Osteoblast (primary cell): ENCODE measurements around the gene USP12. TPM values are rescaled to one million over a fixed set of nuclear protein-coding genes. Genes with fewer than 3 reads are reported as not detected.

Experiments used
- DNase-seq: peaks from one replicate; pipeline ENCODE4 v3.0.0; 2011; ENCODE audit warnings: low spot score, mixed read lengths; ENCODE audit not compliant: insufficient read length; ENCODE audit errors: missing footprints
- H2AFZ ChIP-seq: 2 replicates; pipeline ENCODE4 v1.6.0; 2011; ENCODE audit warnings: mild to moderate bottlenecking, low read length
- H3K27ac ChIP-seq: 2 replicates; pipeline ENCODE4 v1.5.1; 2011; ENCODE audit warnings: mild to moderate bottlenecking, low read depth, low read length, moderate library complexity
- H3K27me3 ChIP-seq: 2 replicates; pipeline ENCODE4 v1.6.0; 2012; ENCODE audit warnings: mild to moderate bottlenecking, control low read depth, inconsistent platforms, low read length, moderate library complexity; ENCODE audit not compliant: insufficient read depth
- H3K36me3 ChIP-seq: 2 replicates; pipeline ENCODE4 v1.5.1; 2011; ENCODE audit warnings: mild to moderate bottlenecking, low read length, control low read depth, moderate library complexity; ENCODE audit not compliant: insufficient read depth
- H3K4me1 ChIP-seq: 2 replicates; pipeline ENCODE4 v1.5.1; 2011; ENCODE audit warnings: mild to moderate bottlenecking, low read length, control low read depth, moderate library complexity; ENCODE audit not compliant: insufficient read depth
- H3K4me2 ChIP-seq: 2 replicates; pipeline ENCODE4 v1.6.0; 2011; ENCODE audit warnings: mild to moderate bottlenecking, low read length; ENCODE audit not compliant: insufficient read depth
- H3K4me3 ChIP-seq: fragments of 200-600 bp; sonication (generic); 3 replicates; pipeline ENCODE4 v1.5.1; 2012; ENCODE audit warnings: mild to moderate bottlenecking, low read length, inconsistent platforms; ENCODE audit not compliant: insufficient read depth
- H3K79me2 ChIP-seq: 2 replicates; pipeline ENCODE4 v1.6.0; 2012; ENCODE audit warnings: mild to moderate bottlenecking, low read length, control low read depth, inconsistent platforms; ENCODE audit not compliant: insufficient read depth
- H3K9me3 ChIP-seq: 2 replicates; pipeline ENCODE4 v1.5.1; 2011; ENCODE audit warnings: low read depth, low read length, control low read depth
- H4K20me1 ChIP-seq: 2 replicates; pipeline ENCODE4 v1.6.0; 2012; ENCODE audit warnings: mild to moderate bottlenecking, low read length, control low read depth; ENCODE audit not compliant: insufficient read depth
- total RNA-seq: library from RNA; depleted of rRNA; stranded (reverse); fragments of >200 nt; gene quantifications from 2 replicates; pipeline ENCODE4 v1.2.3, GENCODE V29; 2012
- TF ChIP-seq, protein P1 (sequence below): IDR thresholded peaks from 2 replicates; pipeline ENCODE4 v1.5.1; 2011; ENCODE audit warnings: mild to moderate bottlenecking, low read depth, low read length, moderate library complexity; ENCODE audit errors: extremely low read depth

The USP12 gene
- total RNA-seq, 1 donor = 24.6 TPM

- DNase-seq = no peak
- TF ChIP-seq, protein P1, sequence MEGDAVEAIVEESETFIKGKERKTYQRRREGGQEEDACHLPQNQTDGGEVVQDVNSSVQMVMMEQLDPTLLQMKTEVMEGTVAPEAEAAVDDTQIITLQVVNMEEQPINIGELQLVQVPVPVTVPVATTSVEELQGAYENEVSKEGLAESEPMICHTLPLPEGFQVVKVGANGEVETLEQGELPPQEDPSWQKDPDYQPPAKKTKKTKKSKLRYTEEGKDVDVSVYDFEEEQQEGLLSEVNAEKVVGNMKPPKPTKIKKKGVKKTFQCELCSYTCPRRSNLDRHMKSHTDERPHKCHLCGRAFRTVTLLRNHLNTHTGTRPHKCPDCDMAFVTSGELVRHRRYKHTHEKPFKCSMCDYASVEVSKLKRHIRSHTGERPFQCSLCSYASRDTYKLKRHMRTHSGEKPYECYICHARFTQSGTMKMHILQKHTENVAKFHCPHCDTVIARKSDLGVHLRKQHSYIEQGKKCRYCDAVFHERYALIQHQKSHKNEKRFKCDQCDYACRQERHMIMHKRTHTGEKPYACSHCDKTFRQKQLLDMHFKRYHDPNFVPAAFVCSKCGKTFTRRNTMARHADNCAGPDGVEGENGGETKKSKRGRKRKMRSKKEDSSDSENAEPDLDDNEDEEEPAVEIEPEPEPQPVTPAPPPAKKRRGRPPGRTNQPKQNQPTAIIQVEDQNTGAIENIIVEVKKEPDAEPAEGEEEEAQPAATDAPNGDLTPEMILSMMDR = no peak
- H3K4me3 ChIP-seq = no peak overlapping the region
- no peaks in the 10 kb centered on the region for H3K9me3 ChIP-seq
- H3K27ac ChIP-seq = no peak overlapping the region
- H3K36me3 ChIP-seq = peaks cover 8% of the 10 kb centered on the region
- H3K4me2 ChIP-seq = no peak overlapping the region
- no peak overlapping the region for H2AFZ ChIP-seq
- H4K20me1 ChIP-seq = no peaks in the 10 kb centered on the region
- H3K4me1 ChIP-seq = no peaks in the 10 kb centered on the region
- H3K27me3 ChIP-seq = no peaks in the 10 kb centered on the region
- H3K79me2 ChIP-seq = peaks cover 29% of the 10 kb centered on the region
Observed at GRCh38 chr13:27101289-27101688, 70.3 kb downstream of the USP12 start.

GRCh38 chr13:27097691-27098090 is 73.9 kb downstream of the USP12 start:
- H3K4me2 ChIP-seq = no peak overlapping the region
- H2AFZ ChIP-seq = no peak overlapping the region
- no peak for DNase-seq
- no peak overlapping the region for H3K4me3 ChIP-seq
- no peaks in the 10 kb centered on the region for H3K9me3 ChIP-seq
- no peak overlapping the region for H3K27ac ChIP-seq
- H3K36me3 ChIP-seq = peaks cover 14% of the 10 kb centered on the region
- H3K27me3 ChIP-seq = no peaks in the 10 kb centered on the region
- TF ChIP-seq, protein P1 = no peak
- H3K4me1 ChIP-seq = no peaks in the 10 kb centered on the region
- H3K79me2 ChIP-seq = peaks cover 20% of the 10 kb centered on the region
- no peaks in the 10 kb centered on the region for H4K20me1 ChIP-seq

GRCh38 chr13:27091451-27091850 is 80.2 kb downstream of the USP12 start:
- peaks cover 22% of the 10 kb centered on the region for H3K36me3 ChIP-seq
- no peak overlapping the region for H3K27ac ChIP-seq
- no peaks in the 10 kb centered on the region for H3K9me3 ChIP-seq
- H3K79me2 ChIP-seq = peaks cover 15% of the 10 kb centered on the region
- H3K27me3 ChIP-seq = no peaks in the 10 kb centered on the region
- H3K4me2 ChIP-seq = no peak overlapping the region
- H2AFZ ChIP-seq = no peak overlapping the region
- no peak overlapping the region for H3K4me3 ChIP-seq
- no peaks in the 10 kb centered on the region for H3K4me1 ChIP-seq
- TF ChIP-seq, protein P1 = no peak
- H4K20me1 ChIP-seq = no peaks in the 10 kb centered on the region
- DNase-seq = no peak

GRCh38 chr13:27088619-27089018 is 83.0 kb downstream of the USP12 start:
- Histone ChIP-seq H3K79me2 (peaks cover 15% of the 10 kb centered on the region), H4K20me1 (no peaks in the 10 kb centered on the region), H3K4me2 (no peak overlapping the region), H3K36me3 (peaks cover 26% of the 10 kb centered on the region), H3K27me3 (no peaks in the 10 kb centered on the region), H3K27ac (no peak overlapping the region), H3K4me1 (no peaks in the 10 kb centered on the region), H2AFZ (no peak overlapping the region), H3K4me3 (no peak overlapping the region), H3K9me3 (no peaks in the 10 kb centered on the region)
- no peak for DNase-seq
- TF ChIP-seq, protein P1 = no peak
